ENCODE results near the gene PRDM1.

Gene PRDM1

DNA sequence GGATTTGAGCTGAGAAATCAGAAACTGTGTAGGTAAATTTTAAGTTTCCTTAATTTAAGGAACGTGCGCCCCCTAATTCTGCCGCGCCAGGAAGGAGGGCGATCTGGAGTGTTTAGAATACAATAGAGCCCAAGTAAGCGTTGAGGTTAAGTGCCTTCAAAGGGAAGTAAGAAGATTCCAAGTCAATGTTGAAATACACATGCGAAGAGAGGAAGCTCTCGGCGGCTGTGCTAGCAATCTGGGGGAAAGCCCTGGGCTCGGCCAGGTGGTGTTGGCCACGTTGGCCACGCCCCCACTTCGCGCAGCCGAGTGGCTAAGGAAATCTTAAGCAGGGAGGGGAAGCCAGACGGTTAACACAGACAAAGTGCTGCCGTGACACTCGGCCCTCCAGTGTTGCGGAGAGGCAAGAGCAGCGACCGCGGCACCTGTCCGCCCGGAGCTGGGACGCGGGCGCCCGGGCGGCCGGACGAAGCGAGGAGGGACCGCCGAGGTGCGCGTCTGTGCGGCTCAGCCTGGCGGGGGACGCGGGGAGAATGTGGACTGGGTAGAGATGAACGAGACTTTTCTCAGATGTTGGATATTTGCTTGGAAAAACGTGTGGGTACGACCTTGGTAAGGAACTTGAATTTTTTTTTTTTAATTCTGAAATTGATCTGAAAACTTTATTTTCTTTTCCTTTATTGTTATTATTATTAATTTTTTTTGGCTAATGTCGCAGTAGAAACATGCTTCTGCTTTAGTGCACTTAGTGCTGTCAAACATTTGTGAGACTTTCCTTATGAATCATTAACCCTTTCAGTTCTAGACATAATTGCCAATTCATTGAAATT, at the start of gene PRDM1:
Gene PRDM1, plus strand, starts transcription at position 353 of the 830 bp plus-strand sequence. Its CDS starts 218 bp downstream, at position 571.
- peak; percentile 26 for DNase-seq (ENCODE audit: insufficient read length, low spot score)
- TF ChIP-seq POLR2A (IDR thresholded peaks at IDR 0.05; ENCODE audit: low read depth, low read length), result 0 out of 2 replicates have a peak, but pooled peaks have one; percentile 35
- no peak for FAIRE-seq

DNA sequence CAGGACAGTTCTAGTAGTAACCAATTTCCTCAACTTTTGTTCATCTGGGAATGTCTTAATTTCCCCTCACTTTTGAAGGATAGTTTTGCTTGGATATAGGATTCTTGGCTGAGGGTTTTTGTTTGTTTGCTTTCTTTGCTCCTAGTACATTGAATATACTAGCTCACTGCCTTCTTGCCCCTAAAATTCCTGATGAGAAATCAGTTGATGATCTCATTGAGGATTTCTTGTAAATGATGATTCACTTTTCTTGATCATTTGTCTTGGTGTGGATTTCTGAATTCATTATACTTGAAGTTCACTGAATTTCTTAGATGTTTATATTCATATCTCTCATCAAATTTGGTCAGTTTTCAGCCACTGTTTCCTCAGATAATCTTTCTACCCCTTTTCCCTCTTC, 49.1 kb upstream of the PRDM1 start:
- peak; percentile 55 for FAIRE-seq
- peak; percentile 5 for DNase-seq (ENCODE audit: insufficient read length, low spot score)
- no peak for TF ChIP-seq POLR2A (IDR thresholded peaks at IDR 0.05; ENCODE audit: low read depth, low read length)

DNA sequence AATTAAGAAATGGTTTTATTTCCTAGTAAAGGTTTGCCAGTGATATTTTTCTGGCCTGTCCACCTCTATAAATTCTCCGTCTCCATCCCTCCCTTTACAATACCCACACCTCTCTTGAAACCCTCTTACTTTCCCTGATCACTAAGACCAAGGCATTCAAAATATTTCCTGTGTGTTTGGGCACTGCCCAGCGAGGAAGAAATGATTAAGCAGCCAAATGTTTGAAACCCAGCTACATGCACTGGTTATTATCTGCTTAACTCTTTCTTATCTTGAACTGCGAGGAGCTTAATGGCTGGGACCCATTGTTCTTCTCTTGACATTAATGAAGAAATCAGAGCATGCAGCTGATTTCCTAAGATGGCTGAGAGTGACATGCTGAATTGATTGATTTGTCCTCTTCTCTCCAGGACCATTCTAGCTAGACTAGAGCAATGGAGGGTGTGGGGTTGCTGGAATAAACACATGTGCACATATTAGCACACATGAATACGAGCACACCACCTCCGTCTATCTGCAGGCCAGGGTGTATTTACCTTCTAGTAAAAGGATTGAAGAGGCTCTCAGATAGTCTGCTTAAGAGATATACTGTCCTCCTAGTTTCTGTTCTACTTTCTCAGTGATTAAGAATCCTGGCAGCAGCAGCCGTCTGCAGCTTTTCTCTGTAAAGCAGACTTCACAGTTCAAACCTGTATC, 46.1 kb upstream of the PRDM1 start:
- TF ChIP-seq POLR2A (IDR thresholded peaks at IDR 0.05; ENCODE audit: low read depth, low read length), result no peak
- no peak for FAIRE-seq
- DNase-seq (ENCODE audit: insufficient read length, low spot score), result no peak

GRCh38 chr6:106044151-106044550, 42.0 kb upstream of the PRDM1 start:
- no peak for TF ChIP-seq POLR2A (IDR thresholded peaks at IDR 0.05; ENCODE audit: low read depth, low read length)
- DNase-seq (ENCODE audit: insufficient read length, low spot score) (no peak), FAIRE-seq (no peak)

GRCh38 chr6:106045077-106045476, 41.1 kb upstream of the PRDM1 start:
- FAIRE-seq (no peak), DNase-seq (ENCODE audit: insufficient read length, low spot score) (no peak)
- no peak for TF ChIP-seq POLR2A (IDR thresholded peaks at IDR 0.05; ENCODE audit: low read depth, low read length)

- no peak for FAIRE-seq
- DNase-seq (ENCODE audit: insufficient read length, low spot score), result no peak
- TF ChIP-seq POLR2A (IDR thresholded peaks at IDR 0.05; ENCODE audit: low read depth, low read length), result no peak
These were observed 39.9 kb upstream of the PRDM1 start for GRCh38 chr6:106046116-106046853.

GRCh38 chr6:106046854-106047200, 39.3 kb upstream of the PRDM1 start:
- DNase-seq (ENCODE audit: insufficient read length, low spot score) (no peak), FAIRE-seq (no peak)
- TF ChIP-seq POLR2A (IDR thresholded peaks at IDR 0.05; ENCODE audit: low read depth, low read length), result no peak

- no peak for FAIRE-seq
- no peak for TF ChIP-seq POLR2A (IDR thresholded peaks at IDR 0.05; ENCODE audit: low read depth, low read length)
These were observed 37.8 kb upstream of the PRDM1 start for GRCh38 chr6:106048336-106048735.

GRCh38 chr6:106050538-106050937, 35.6 kb upstream of the PRDM1 start:
- no peak for FAIRE-seq
- no peak for DNase-seq (ENCODE audit: insufficient read length, low spot score)
- TF ChIP-seq POLR2A (IDR thresholded peaks at IDR 0.05; ENCODE audit: low read depth, low read length), result no peak

More at GRCh38 chr6:106048336-106048735, 37.8 kb upstream of the PRDM1 start:
- DNase-seq (ENCODE audit: insufficient read length, low spot score), result no peak

- no peak for TF ChIP-seq POLR2A (IDR thresholded peaks at IDR 0.05; ENCODE audit: low read depth, low read length)
- FAIRE-seq, result no peak
- no peak for DNase-seq (ENCODE audit: insufficient read length, low spot score)
These were observed 34.9 kb upstream of the PRDM1 start for GRCh38 chr6:106051226-106051625.

DNA sequence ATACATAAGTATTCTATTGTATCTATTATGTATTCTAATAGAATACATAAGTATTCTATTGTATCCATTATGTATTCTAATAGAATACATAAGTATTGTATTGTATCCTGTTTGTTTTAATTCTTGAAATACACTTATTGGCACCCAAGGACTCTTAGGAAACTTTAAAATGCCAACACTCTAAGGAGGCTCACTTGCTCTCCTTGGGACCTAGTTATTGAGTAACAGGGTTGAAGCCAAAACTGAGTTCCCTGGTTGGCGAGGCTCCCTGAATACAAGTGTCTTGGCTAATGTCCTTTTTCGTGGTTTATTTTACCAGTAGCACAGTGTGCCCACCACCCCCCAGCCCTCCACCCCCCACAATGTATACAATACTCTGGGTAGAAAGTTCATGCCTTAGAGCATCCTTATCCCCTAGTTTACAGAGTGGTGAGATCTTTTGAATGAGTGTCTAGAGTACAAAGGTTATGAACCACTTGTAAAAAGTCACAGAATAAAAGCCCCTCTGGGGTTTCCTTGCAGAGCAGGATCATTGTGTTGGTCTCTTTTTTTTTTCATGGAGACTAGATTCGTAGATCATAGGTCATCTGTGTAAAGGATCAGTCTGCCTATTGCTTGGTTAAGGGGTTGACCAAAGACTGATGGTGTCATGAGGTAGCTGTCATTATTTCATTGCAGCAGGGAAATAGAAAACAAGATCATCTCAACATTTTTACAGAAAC, 32.5 kb upstream of the PRDM1 start:
- DNase-seq (ENCODE audit: insufficient read length, low spot score) (no peak), FAIRE-seq (no peak)
- TF ChIP-seq POLR2A (IDR thresholded peaks at IDR 0.05; ENCODE audit: low read depth, low read length), result no peak

DNA sequence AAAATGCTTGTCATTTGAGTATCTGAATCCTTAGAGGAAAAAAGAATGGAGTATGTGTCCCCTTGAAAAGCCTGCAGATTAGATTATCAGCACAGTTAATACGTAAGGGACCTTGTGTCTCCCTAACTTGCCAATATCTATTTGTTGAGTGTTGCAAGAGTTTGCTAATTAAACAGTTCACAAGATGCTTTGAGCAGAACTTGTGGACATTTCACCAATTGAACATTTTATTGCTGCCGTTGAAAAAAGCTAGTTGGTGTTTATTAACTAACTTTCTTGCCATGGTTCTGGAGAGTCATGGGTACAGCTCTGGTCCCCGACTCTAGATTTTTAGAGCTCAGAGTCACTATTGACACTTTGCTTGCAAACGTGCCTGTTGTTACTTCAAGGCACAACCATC, 30.6 kb upstream of the PRDM1 start:
- no peak for TF ChIP-seq POLR2A (IDR thresholded peaks at IDR 0.05; ENCODE audit: low read depth, low read length)
- no peak for DNase-seq (ENCODE audit: insufficient read length, low spot score)
- no peak for FAIRE-seq

GRCh38 chr6:106056060-106056745, 29.9 kb upstream of the PRDM1 start:
- no peak for TF ChIP-seq POLR2A (IDR thresholded peaks at IDR 0.05; ENCODE audit: low read depth, low read length)
- no peak for DNase-seq (ENCODE audit: insufficient read length, low spot score)
- FAIRE-seq, result no peak

Data from H54 (cell line).